HepG2 (cell line): ENCODE results near the gene ZNF625. TPM values are rescaled to one million over a fixed set of nuclear protein-coding genes. Genes with fewer than 3 reads are reported as not detected.
A peak's percentile ranks its signal among the peaks of the same experiment; 100 is the strongest.

Experiments
- ASH2L ChIP-seq: fragments of 300-600, 200-600 bp; sonication (generic); IDR thresholded peaks from 2 replicates; pipeline ENCODE4 v1.7.0; 2017; ENCODE audit warnings: low read depth, mild to moderate bottlenecking, moderate library complexity, mixed read lengths, low read length; ENCODE audit not compliant: insufficient read length
- HNRNPLL ChIP-seq: fragments of 200-400 bp; formaldehyde crosslinking; IDR thresholded peaks from 2 replicates; pipeline ENCODE4 v1.6.1; 2017; ENCODE audit warnings: mild to moderate bottlenecking, low read depth, low read length; ENCODE audit not compliant: poor library complexity, severe bottlenecking
- KAT7 ChIP-seq: IDR thresholded peaks from 2 replicates; pipeline ENCODE4 v1.6.1; 2018; ENCODE audit warnings: borderline replicate concordance, missing compliant biosample characterization
- MAFG ChIP-seq: sonication (generic); formaldehyde crosslinking; IDR thresholded peaks from 2 replicates; pipeline ENCODE4 v1.5.1; 2020; ENCODE audit warnings: mild to moderate bottlenecking, missing genetic modification reagents
- MED13 ChIP-seq: sonication (generic); formaldehyde crosslinking; IDR thresholded peaks from 2 replicates; pipeline ENCODE4 v1.5.0; 2020; ENCODE audit warnings: missing genetic modification reagents
- MIER3 ChIP-seq: IDR thresholded peaks from 2 replicates; pipeline ENCODE4 v1.6.1; 2016; ENCODE audit warnings: missing compliant biosample characterization, borderline replicate concordance
- NFATC3 ChIP-seq: sonication (generic); formaldehyde crosslinking; IDR thresholded peaks from 2 replicates; pipeline ENCODE4 v1.5.1; 2020; ENCODE audit warnings: mild to moderate bottlenecking, missing genetic modification reagents
- PLRG1 ChIP-seq: fragments of 450-650 bp; conservative IDR thresholded peaks from 2 replicates; pipeline ENCODE4 v1.6.1; 2016
- REL ChIP-seq: sonication (generic); formaldehyde crosslinking; conservative IDR thresholded peaks from 2 replicates; pipeline ENCODE4 v1.8.0; 2022; ENCODE audit warnings: mild to moderate bottlenecking, missing genetic modification reagents, moderate library complexity
- STAG1 ChIP-seq: sonication (generic); formaldehyde crosslinking; IDR thresholded peaks from 2 replicates; pipeline ENCODE4 v1.4.0; 2020; ENCODE audit warnings: missing genetic modification reagents
- ZBTB21 ChIP-seq: sonication (generic); formaldehyde crosslinking; IDR thresholded peaks from 2 replicates; pipeline ENCODE4 v1.4.0; 2020; ENCODE audit warnings: missing genetic modification reagents
- ZNF101 ChIP-seq: sonication (generic); formaldehyde crosslinking; IDR thresholded peaks from 2 replicates; pipeline ENCODE4 v1.4.0; 2020; ENCODE audit warnings: mild to moderate bottlenecking, low read depth, missing genetic modification reagents, borderline replicate concordance
- ZNF17 ChIP-seq: sonication (generic); formaldehyde crosslinking; IDR thresholded peaks from 2 replicates; pipeline ENCODE4 v1.5.0; 2020; ENCODE audit warnings: mild to moderate bottlenecking, missing genetic modification reagents
- ZNF3 ChIP-seq: IDR thresholded peaks from 2 replicates; pipeline ENCODE4 v1.7.0; 2017; ENCODE audit warnings: inconsistent platforms
- ZNF407 ChIP-seq: sonication (generic); formaldehyde crosslinking; IDR thresholded peaks from one replicate; pipeline ENCODE4 v1.5.1; 2020; ENCODE audit warnings: mild to moderate bottlenecking, missing genetic modification reagents; ENCODE audit errors: not compliant biosample characterization
- polyA plus RNA-seq, 8 experiments: library from polyadenylated mRNA; depleted of rRNA in 3 of 8; stranded (reverse) in 7 of 8; unstranded in 1 of 8; fragments of >200 nt; fragmentation: Illumina TruSeq in 4 of 8; extraction: Trizol in 4 of 8; gene quantifications; 2 replicates each; pipeline versions ENCODE4 v1.2.1 to v1.2.3, GENCODE V29; 2011 to 2016; ENCODE audit warnings: low read depth in 4 of 8, missing spikeins in 1 of 8, mixed read lengths in 1 of 8; ENCODE audit not compliant: insufficient read depth in 1 of 8
- total RNA-seq, 5 experiments: library from RNA; depleted of rRNA; stranded (reverse); fragments of >200 nt; fragmentation: Illumina TruSeq; extraction: Trizol; gene quantifications; 2 replicates each; pipeline ENCODE4 v1.2.3, GENCODE V29; 2016; ENCODE audit warnings: low read depth in 1 of 5
- TF ChIP-seq, protein P1 (sequence below): sonication (generic); formaldehyde crosslinking; IDR thresholded peaks from 2 replicates; pipeline ENCODE4 v1.5.0; 2020; ENCODE audit warnings: missing genetic modification reagents, mild to moderate bottlenecking, borderline replicate concordance
- TF ChIP-seq, protein P2 (sequence below): sonication (generic); formaldehyde crosslinking; IDR thresholded peaks from 2 replicates; pipeline ENCODE4 v1.8.0; 2022; ENCODE audit warnings: low read depth, missing genetic modification reagents
- TF ChIP-seq, protein P3 (sequence below): IDR thresholded peaks from 2 replicates; pipeline ENCODE4 v1.6.1; 2016; ENCODE audit warnings: low read depth, borderline replicate concordance

The ZNF625 gene
- total and polyA plus RNA-seq, 2 of the 13 experiments (the other 11 are each of a cell fraction or from before 2014, with no cell fraction given): 1.7 to 12.2 TPM

- TF ChIP-seq KAT7 (CRISPR knock-in tag) (peak; percentile 65; the same call in 1 of the 2 replicates), STAG1 (CRISPR knock-in tag) (no peak; the same call in 1 of the 2 replicates), NFATC3 (CRISPR knock-in tag) (no peak), HNRNPLL (peak; percentile 27), ZNF3 (CRISPR knock-in tag) (no peak), MIER3 (CRISPR knock-in tag) (peak; percentile 24; the same call in 1 of the 2 replicates), REL (CRISPR knock-in tag) (no peak), ZBTB21 (CRISPR knock-in tag) (no peak), ZNF101 (CRISPR knock-in tag) (no peak), MAFG (CRISPR knock-in tag) (no peak), PLRG1 (no peak), ZNF407 (CRISPR knock-in tag) (no peak), ZNF17 (CRISPR knock-in tag) (no peak), MED13 (CRISPR knock-in tag) (0 out of 2 replicates have a peak, but pooled peaks have one; percentile 59), ASH2L (peak; percentile 83)
- TF ChIP-seq, protein P1, sequence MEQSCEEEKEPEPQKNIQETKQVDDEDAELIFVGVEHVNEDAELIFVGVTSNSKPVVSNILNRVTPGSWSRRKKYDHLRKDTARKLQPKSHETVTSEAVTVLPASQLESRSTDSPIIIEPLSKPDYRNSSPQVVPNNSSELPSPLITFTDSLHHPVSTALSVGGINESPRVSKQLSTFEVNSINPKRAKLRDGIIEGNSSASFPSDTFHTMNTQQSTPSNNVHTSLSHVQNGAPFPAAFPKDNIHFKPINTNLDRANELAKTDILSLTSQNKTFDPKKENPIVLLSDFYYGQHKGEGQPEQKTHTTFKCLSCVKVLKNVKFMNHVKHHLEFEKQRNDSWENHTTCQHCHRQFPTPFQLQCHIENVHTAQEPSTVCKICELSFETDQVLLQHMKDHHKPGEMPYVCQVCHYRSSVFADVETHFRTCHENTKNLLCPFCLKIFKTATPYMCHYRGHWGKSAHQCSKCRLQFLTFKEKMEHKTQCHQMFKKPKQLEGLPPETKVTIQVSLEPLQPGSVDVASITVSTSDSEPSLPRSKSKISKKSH: no peak
- TF ChIP-seq, protein P2, sequence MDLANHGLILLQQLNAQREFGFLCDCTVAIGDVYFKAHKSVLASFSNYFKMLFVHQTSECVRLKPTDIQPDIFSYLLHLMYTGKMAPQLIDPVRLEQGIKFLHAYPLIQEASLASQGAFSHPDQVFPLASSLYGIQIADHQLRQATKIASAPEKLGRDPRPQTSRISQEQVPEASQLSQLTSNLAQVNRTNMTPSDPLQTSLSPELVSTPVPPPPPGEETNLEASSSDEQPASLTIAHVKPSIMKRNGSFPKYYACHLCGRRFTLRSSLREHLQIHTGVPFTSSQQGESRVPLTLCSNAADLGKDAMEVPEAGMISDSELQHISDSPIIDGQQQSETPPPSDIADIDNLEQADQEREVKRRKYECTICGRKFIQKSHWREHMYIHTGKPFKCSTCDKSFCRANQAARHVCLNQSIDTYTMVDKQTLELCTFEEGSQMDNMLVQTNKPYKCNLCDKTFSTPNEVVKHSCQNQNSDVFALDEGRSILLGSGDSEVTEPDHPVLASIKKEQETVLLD: no peak
- TF ChIP-seq, protein P3, sequence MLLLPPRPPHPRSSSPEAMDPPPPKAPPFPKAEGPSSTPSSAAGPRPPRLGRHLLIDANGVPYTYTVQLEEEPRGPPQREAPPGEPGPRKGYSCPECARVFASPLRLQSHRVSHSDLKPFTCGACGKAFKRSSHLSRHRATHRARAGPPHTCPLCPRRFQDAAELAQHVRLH: peak; percentile 57; the same call in 1 of the 2 replicates
Observed at GRCh38 chr19:12156223-12157058, at the start of gene ZNF625 (continued).
